Measurements from ENCODE around the gene SLC39A11. TPM values are rescaled to one million over a fixed set of nuclear protein-coding genes. Genes with fewer than 3 reads are reported as not detected.

The SLC39A11 gene
- total and polyA plus RNA-seq, 2 of the 13 experiments (the other 11 are each of a cell fraction or from before 2014, with no cell fraction given): 17.2 to 31.5 TPM

DNA sequence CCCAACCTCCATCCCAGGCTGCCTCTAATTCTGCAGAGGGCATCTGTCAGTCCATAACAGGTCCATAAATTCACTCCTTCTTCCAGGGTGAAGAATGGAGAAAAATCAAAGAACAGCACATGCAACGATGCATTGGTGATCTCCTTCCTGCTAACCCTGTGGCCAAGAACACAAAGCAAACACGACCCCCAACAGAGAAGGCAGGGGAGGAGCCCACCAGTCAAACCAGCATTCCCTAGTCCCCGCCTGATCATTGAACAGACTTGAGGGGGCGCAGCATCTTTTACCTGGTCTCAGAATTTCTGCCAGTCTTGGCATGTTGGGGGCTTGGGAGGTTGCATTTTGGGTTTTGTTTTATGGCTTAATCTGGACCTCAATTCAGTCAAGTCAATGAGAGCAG, 476.0 kb downstream of the SLC39A11 start:
- no peak overlapping the region for H2AFZ ChIP-seq (ENCODE audit: low read length)
- no peaks in the 10 kb centered on the region for H3K27me3 ChIP-seq (ENCODE audit: control insufficient read depth in 1 of 2, insufficient read depth in 2 of 2, low read length in 2 of 2)
- peaks cover 78% of the 10 kb centered on the region for H3K4me1 ChIP-seq (ENCODE audit: insufficient read depth, low read length)
- WGBS (ENCODE audit: low lambda C conversion rate): 62% methylated on average over 4 of the region's 4 CpGs
- in situ Hi-C loops (cut with HindIII; ENCODE audit: extremely low pct_ligation_motif_present, low pct_unique_long_range_greater_than_20kb): no loop called here
- no peak overlapping the region for H3K9ac ChIP-seq (ENCODE audit: insufficient read depth, low read depth, low read length)
- no peak overlapping the region for H3K27ac ChIP-seq (ENCODE audit: extremely low read length, insufficient read depth, low read length)
- CTCF ChIA-PET (ENCODE audit: low intra/inter-chr PET ratio, low total read pairs): no interaction called here
- H3K4me3 ChIP-seq (replicated peaks in 1 of 3; ENCODE audit: insufficient read depth in 1 of 3, low read depth in 2 of 3, low read length in 3 of 3): no peak overlapping the region
- H3K4me2 ChIP-seq (ENCODE audit: low read depth, low read length): no peak overlapping the region
- BruUV-seq (replicated peaks): no TSS peak
- H3K36me3 ChIP-seq (replicated peaks in 1 of 2; ENCODE audit: control insufficient read depth in 1 of 2, insufficient read depth in 2 of 2, low read length in 2 of 2): no peaks in the 10 kb centered on the region
- FAIRE-seq: no peak
- no peaks in the 10 kb centered on the region for H4K20me1 ChIP-seq (ENCODE audit: insufficient read depth, low read length)
- POLR2A ChIA-PET: no interaction called here
- no peaks in the 10 kb centered on the region for H3K9me3 ChIP-seq (ENCODE audit: low read length)
- no peaks in the 10 kb centered on the region for H3K79me2 ChIP-seq (ENCODE audit: insufficient read depth, low read length)
- no peak for DNase-seq (ENCODE audit: low spot score)
- ATAC-seq: no peak
- intact Hi-C loops (cut with micrococcal nuclease; ENCODE audit: unreplicated experiment): no loop called here
- TF ChIP-seq, protein P1, sequence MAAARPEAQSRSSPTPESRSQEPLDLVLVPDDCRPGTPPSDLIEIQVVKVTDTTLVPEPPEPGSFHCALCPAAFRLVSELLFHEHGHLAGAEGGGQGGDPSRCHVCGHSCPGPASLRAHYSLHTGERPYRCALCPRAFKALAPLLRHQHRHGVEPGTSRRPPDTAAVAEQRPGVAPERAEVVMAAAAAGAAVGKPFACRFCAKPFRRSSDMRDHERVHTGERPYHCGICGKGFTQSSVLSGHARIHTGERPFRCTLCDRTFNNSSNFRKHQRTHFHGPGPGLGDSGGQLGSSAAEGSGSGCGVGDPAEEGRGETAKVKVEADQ (CRISPR knock-in tag; IDR thresholded peaks at IDR 0.05; ENCODE audit: borderline replicate concordance): no peak
- TF ChIP-seq MEIS2 (CRISPR knock-in tag; IDR thresholded peaks at IDR 0.05) (no peak), NCOA1 (CRISPR knock-in tag; IDR thresholded peaks at IDR 0.05) (no peak), MTF1 (CRISPR knock-in tag; IDR thresholded peaks at IDR 0.05) (no peak), ZNF605 (CRISPR knock-in tag; IDR thresholded peaks at IDR 0.05) (no peak)
- TF ChIP-seq, protein P2, sequence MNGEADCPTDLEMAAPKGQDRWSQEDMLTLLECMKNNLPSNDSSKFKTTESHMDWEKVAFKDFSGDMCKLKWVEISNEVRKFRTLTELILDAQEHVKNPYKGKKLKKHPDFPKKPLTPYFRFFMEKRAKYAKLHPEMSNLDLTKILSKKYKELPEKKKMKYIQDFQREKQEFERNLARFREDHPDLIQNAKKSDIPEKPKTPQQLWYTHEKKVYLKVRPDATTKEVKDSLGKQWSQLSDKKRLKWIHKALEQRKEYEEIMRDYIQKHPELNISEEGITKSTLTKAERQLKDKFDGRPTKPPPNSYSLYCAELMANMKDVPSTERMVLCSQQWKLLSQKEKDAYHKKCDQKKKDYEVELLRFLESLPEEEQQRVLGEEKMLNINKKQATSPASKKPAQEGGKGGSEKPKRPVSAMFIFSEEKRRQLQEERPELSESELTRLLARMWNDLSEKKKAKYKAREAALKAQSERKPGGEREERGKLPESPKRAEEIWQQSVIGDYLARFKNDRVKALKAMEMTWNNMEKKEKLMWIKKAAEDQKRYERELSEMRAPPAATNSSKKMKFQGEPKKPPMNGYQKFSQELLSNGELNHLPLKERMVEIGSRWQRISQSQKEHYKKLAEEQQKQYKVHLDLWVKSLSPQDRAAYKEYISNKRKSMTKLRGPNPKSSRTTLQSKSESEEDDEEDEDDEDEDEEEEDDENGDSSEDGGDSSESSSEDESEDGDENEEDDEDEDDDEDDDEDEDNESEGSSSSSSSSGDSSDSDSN (CRISPR knock-in tag; IDR thresholded peaks at IDR 0.05): no peak
- TF ChIP-seq, protein P3, sequence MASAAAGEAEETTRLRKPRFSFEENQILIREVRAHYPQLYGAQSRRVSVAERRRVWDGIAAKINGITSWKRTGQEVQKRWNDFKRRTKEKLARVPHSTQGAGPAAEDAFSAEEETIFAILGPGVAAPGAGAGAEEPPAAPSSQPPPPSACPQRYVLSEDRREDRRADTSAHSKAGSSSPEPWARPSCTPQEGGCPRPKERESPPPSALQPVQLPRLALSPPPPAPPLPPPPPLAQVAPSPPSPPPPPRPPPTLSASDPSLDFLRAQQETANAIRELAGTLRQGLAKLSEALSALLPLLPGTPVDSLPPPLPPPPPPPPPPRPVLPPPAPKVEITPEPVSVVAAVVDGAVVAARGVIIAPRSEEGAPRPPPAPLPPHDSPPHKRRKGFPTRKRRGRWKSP (CRISPR knock-in tag; IDR thresholded peaks at IDR 0.05): no peak
- TF ChIP-seq, protein P4, sequence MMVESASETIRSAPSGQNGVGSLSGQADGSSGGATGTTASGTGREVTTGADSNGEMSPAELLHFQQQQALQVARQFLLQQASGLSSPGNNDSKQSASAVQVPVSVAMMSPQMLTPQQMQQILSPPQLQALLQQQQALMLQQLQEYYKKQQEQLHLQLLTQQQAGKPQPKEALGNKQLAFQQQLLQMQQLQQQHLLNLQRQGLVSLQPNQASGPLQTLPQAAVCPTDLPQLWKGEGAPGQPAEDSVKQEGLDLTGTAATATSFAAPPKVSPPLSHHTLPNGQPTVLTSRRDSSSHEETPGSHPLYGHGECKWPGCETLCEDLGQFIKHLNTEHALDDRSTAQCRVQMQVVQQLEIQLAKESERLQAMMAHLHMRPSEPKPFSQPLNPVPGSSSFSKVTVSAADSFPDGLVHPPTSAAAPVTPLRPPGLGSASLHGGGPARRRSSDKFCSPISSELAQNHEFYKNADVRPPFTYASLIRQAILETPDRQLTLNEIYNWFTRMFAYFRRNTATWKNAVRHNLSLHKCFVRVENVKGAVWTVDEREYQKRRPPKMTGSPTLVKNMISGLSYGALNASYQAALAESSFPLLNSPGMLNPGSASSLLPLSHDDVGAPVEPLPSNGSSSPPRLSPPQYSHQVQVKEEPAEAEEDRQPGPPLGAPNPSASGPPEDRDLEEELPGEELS (CRISPR knock-in tag; IDR thresholded peaks at IDR 0.05): no peak
- TF ChIP-seq, protein P5, sequence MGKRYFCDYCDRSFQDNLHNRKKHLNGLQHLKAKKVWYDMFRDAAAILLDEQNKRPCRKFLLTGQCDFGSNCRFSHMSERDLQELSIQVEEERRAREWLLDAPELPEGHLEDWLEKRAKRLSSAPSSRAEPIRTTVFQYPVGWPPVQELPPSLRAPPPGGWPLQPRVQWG (CRISPR knock-in tag; IDR thresholded peaks at IDR 0.05; ENCODE audit: borderline replicate concordance, low read depth): no peak
- TF ChIP-seq, protein P6, sequence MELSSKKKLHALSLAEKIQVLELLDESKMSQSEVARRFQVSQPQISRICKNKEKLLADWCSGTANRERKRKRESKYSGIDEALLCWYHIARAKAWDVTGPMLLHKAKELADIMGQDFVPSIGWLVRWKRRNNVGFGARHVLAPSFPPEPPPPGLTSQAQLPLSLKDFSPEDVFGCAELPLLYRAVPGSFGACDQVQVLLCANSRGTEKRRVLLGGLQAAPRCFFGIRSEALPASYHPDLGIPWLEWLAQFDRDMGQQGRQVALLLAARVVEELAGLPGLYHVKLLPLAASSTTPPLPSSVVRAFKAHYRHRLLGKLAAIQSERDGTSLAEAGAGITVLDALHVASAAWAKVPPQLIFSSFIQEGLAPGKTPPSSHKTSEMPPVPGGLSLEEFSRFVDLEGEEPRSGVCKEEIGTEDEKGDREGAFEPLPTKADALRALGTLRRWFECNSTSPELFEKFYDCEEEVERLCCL (CRISPR knock-in tag; IDR thresholded peaks at IDR 0.05; ENCODE audit: borderline replicate concordance): no peak
- TF ChIP-seq, protein P7, sequence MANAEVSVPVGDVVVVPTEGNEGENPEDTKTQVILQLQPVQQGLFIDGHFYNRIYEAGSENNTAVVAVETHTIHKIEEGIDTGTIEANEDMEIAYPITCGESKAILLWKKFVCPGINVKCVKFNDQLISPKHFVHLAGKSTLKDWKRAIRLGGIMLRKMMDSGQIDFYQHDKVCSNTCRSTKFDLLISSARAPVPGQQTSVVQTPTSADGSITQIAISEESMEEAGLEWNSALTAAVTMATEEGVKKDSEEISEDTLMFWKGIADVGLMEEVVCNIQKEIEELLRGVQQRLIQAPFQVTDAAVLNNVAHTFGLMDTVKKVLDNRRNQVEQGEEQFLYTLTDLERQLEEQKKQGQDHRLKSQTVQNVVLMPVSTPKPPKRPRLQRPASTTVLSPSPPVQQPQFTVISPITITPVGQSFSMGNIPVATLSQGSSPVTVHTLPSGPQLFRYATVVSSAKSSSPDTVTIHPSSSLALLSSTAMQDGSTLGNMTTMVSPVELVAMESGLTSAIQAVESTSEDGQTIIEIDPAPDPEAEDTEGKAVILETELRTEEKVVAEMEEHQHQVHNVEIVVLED (CRISPR knock-in tag; IDR thresholded peaks at IDR 0.05; ENCODE audit: borderline replicate concordance): no peak

Data from HepG2 (cell line).